Measurements from ENCODE around the gene MICU2. TPM values are rescaled to one million over a fixed set of nuclear protein-coding genes. Genes with fewer than 3 reads are reported as not detected.

MICU2 gene
- total and polyA plus RNA-seq, 2 donors (not counting 3 experiments of a cell fraction or from before 2014, with no cell fraction given): 24.0 to 36.7 TPM

GRCh38 chr13:21446656-21447055 lies 157.3 kb downstream of the MICU2 start:
- no peak overlapping the region for H2AFZ ChIP-seq (ENCODE audit: low read depth, low read length)
- intact Hi-C loops (cut with micrococcal nuclease): no loop called here
- ChIA-PET POLR2A (no interaction called here), CTCF (no interaction called here)
- no peak overlapping the region for H3K27ac ChIP-seq (ENCODE audit: insufficient read depth, low read depth, low read length)
- FAIRE-seq (no peak), DNase-seq (ENCODE audit: low read depth, low spot score) (no peak)
- BruUV-seq (replicated peaks): no TSS peak
- H3K9me1 ChIP-seq (replicated peaks; ENCODE audit: control insufficient read depth, extremely low read depth, insufficient read depth, low read length): no peaks in the 10 kb centered on the region
- no peak overlapping the region for H3K9ac ChIP-seq (replicated peaks; ENCODE audit: extremely low read depth, insufficient read depth, low read length)
- H4K20me1 ChIP-seq (replicated peaks; ENCODE audit: control insufficient read depth, extremely low read depth, insufficient read depth, low read length): peaks cover 4% of the 10 kb centered on the region
- no peaks in the 10 kb centered on the region for H3K27me3 ChIP-seq (ENCODE audit: control insufficient read depth in 2 of 2, insufficient read depth in 2 of 2, low read length in 2 of 2)
- peaks cover 54% of the 10 kb centered on the region for H3K79me2 ChIP-seq (ENCODE audit: control insufficient read depth, insufficient read depth, low read length)
- TF ChIP-seq POLR2A (IDR thresholded peaks at IDR 0.05; ENCODE audit: low read depth, low read length) (no peak), GATA2 (IDR thresholded peaks at IDR 0.05; ENCODE audit: insufficient read depth, insufficient read length, low read depth, low read length) (no peak), JUN (IDR thresholded peaks at IDR 0.05; ENCODE audit: borderline replicate concordance, insufficient read depth, insufficient read length, low read depth) (no peak), POLR2AphosphoS5 (IDR thresholded peaks at IDR 0.05; ENCODE audit: insufficient read depth, low read depth, low read length) (no peak), MAX (IDR thresholded peaks at IDR 0.05; ENCODE audit: insufficient read depth, insufficient read length) (no peak), CTCF (IDR thresholded peaks at IDR 0.05; ENCODE audit: extremely low read depth in 1 of 2, insufficient read depth in 1 of 2, low read depth in 1 of 2, low read length in 2 of 2) (no peak), FOS (IDR thresholded peaks at IDR 0.05; ENCODE audit: borderline replicate concordance, insufficient read depth, low read length) (no peak), MYC (IDR thresholded peaks at IDR 0.05; ENCODE audit: low read depth, low read length) (no peak), EZH2 (IDR thresholded peaks at IDR 0.05; ENCODE audit: borderline replicate concordance, low read depth, low read length, severe bottlenecking) (no peak)
- H3K9me3 ChIP-seq (replicated peaks; ENCODE audit: control insufficient read depth, insufficient read depth, low read length): no peaks in the 10 kb centered on the region
- H3K4me3 ChIP-seq (replicated peaks in 1 of 3; ENCODE audit: insufficient read depth in 1 of 3, low read depth in 1 of 3, low read length in 3 of 3): no peak overlapping the region
- H3K4me2 ChIP-seq (ENCODE audit: insufficient read depth, low read length): no peak overlapping the region
- dilution Hi-C loops (cut with MboI; ENCODE audit: extremely low pct_ligation_motif_present, low sequenced_read_pairs): no loop called here
- no peaks in the 10 kb centered on the region for H3K36me3 ChIP-seq (ENCODE audit: control insufficient read depth in 2 of 2, extremely low read depth in 1 of 2, insufficient read depth in 2 of 2, low read length in 2 of 2)
- no peaks in the 10 kb centered on the region for H3K4me1 ChIP-seq (ENCODE audit: control insufficient read depth, extremely low read depth, insufficient read depth, low read length)

Measured in endothelial cell of umbilical vein (primary cell).